NCI-H128 (cell line): ENCODE measurements around the gene MMP1.
"Not testable (repeated sequence)": the region's sequence is repeated elsewhere in the genome, so short reads cannot be mapped to it uniquely, and the experiment has no call there.

Source experiments
- DNase-seq: peaks from one replicate; lab custom pipeline; 2025; ENCODE audit not compliant: unreplicated experiment; lab: John Stamatoyannopoulos, UW

The MMP1 gene

GRCh38 chr11:102761646-102762238, 36.2 kb downstream of the MMP1 start:
- no peak for DNase-seq

DNA sequence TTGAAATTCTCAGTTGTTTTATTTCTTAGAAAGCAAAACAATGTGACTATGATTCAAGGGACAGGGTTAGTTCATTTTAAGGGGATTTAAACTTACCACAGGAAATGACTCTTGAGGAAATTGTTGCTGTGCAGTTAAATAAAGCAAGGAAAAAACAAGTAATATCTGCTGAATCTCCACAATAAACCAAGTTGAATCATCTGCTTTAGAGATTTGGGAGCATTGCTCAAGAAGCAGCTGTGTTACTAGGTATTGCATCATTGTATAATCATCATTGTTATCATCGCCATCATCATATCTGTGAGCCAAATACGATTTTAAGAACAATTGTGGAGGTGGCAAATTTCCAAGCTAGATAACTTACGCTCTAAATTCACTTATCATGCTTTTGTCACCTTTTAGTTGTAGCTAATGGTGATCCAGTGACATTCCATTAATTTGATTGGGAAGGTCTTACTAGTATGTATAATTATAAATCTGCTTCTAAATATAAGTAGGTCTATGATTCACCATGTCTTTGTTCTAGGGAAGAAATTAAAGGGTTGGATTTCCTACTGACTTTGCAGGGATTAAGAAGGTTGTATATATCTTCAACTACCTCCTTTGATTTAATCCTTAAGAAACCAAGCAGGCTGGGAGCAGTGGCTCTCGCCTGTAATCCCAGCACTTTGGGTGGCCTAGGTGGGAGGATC, 37.5 kb downstream of the MMP1 start:
- DNase-seq: no peak

- no peak for DNase-seq
Observed at GRCh38 chr11:102757823-102758549, 40.0 kb downstream of the MMP1 start.

DNA sequence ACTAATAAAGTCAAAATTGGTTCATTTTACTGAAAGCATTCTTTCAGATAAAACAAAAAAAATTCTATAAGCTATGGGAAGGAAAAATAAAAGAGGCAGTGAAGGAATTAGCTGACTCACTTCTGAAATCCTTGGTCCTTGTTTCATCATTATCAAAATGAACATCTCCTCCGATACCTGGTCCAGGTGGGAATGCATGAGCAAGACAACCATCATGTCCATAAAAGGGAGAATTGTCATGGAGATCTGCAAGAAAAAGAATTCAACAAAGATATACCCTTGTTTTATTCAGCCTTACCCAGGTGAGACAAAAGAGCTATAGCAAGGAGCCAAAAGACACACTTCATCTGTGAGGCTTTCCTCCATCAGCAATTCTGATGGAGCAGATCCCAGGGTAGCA, 44.7 kb downstream of the MMP1 start:
- DNase-seq: no peak

GRCh38 chr11:102751673-102752072, 46.3 kb downstream of the MMP1 start:
- no peak for DNase-seq

DNA sequence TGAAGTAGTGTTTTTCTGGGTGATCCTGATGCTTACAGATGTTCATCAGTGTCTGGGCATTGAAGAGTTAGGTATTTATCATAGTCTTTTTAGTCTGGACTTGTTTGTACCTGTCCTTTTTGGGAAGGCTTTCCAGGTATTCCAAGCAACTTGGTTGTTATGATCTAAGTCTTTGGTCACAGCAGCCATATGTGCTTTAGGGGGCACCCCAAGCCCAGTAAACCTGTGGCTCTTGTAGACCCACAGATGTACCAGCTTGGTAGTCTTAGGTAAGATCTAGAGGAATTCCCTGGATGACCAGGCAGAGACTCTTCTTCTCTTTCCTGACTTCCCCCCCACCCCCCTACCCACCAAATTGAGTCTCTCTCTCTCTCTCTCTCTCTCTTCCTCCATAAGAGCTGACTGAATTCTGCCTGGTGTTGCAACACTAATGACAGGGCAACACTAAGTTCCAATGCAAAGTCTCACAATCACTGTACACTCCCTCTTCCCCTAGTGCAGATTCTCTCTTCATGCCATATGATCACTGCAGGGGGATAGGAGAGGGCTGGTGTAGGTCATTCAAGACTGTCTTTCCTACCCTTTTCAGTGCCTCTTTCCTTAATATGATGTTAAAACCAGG, 48.7 kb downstream of the MMP1 start:
- no peak for DNase-seq

- not testable (repeated sequence) for DNase-seq
Observed at GRCh38 chr11:102746746-102747578, 51.0 kb downstream of the MMP1 start.
